ENCODE data around the gene TMPRSS7.

TMPRSS7 gene

DNA sequence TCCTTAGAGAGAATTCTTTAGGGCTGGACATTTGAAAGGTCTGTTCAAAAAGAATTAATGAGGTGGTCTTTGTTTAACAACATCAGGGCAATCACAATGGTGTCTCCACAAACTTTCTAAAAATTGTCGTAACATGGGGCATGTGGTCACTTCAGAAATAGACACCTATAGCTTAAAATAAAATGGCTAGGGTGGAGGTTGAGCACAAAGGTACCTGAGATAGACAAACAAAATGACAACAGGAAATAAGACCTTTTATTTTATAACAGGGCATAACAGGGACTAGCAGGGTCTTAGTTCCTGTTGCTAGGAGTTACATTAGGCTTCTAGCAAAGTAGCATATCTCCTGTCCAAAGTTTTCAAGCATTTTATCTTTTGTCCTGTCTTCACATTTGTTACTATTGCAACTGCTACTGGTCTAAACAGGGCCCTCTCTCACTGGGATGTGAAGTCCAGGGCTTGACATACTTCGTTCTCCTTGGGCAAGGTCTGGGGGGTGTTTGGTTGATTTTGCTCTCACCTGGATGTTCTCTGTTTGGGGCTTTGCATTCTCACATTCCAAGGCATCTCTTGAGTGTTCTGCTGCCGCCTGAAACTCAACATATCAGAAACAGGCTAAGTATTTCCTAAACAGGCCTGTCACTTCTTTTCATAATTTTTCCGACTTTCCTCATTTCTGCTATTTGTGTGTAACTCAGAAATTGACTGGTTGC, 95.5 kb downstream of the TMPRSS7 start:
- DNase-seq (no peak), ATAC-seq (no peak)

DNA sequence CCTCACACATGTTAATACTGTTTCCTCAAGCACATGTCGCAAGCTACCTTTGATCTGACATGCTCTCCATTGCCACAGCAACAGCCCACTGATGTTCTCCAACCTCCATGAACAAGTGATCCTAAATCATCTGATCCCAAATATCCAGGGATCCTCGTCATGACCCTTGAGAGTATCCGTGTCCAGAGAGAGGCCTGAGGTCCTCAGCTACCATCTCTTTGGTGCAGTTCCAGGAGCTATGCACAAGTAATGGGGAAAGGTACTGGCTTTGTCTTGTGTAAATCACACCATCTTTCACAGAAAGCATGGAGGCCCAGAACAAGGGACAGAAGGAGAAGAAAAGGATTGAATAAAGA, 96.1 kb downstream of the TMPRSS7 start:
- ATAC-seq, result no peak
- no peak for DNase-seq
